Smooth muscle cell (in vitro differentiated cells): ENCODE results near the gene PRKN. TPM values are rescaled to one million over a fixed set of nuclear protein-coding genes. Genes with fewer than 3 reads are reported as not detected.

Experiments used
- DNase-seq: peaks from one replicate; lab custom pipeline; 2025; ENCODE audit not compliant: unreplicated experiment; lab: John Stamatoyannopoulos, UW
- H2AFZ ChIP-seq: fragments of 200-600 bp; sonication (generic); 2 replicates; pipeline ENCODE4 v1.6.0; 2016; ENCODE audit warnings: antibody characterized with exemption, low read depth, mild to moderate bottlenecking
- H3F3A ChIP-seq: fragments of 200-600 bp; sonication (generic); 2 replicates; pipeline ENCODE4 v1.6.0; 2017; ENCODE audit warnings: antibody characterized with exemption, low read depth
- H3K27ac ChIP-seq: fragments of 200-600 bp; sonication (generic); 2 replicates; pipeline ENCODE4 v1.5.1; 2016; ENCODE audit warnings: low read depth, mild to moderate bottlenecking
- H3K27me3 ChIP-seq: fragments of 200-600 bp; sonication (generic); 2 replicates; pipeline ENCODE4 v1.6.1; 2016; ENCODE audit warnings: low read depth, mild to moderate bottlenecking
- H3K36me3 ChIP-seq: fragments of 200-600 bp; sonication (generic); 2 replicates; pipeline ENCODE4 v1.5.1; 2016; ENCODE audit warnings: low read depth
- H3K4me1 ChIP-seq: fragments of 200-600 bp; sonication (generic); 2 replicates; pipeline ENCODE4 v1.5.1; 2016; ENCODE audit warnings: low read depth
- H3K4me2 ChIP-seq: fragments of 200-600 bp; sonication (generic); 2 replicates; pipeline ENCODE4 v1.6.0; 2016; ENCODE audit warnings: mild to moderate bottlenecking
- H3K4me3 ChIP-seq: fragments of 200-600 bp; sonication (generic); 2 replicates; pipeline ENCODE4 v1.5.1; 2016; ENCODE audit warnings: mild to moderate bottlenecking
- H3K79me2 ChIP-seq: fragments of 200-600 bp; sonication (generic); 2 replicates; pipeline ENCODE4 v1.6.0; 2016; ENCODE audit warnings: low read depth, mild to moderate bottlenecking
- H3K9ac ChIP-seq: fragments of 200-600 bp; sonication (generic); 2 replicates; pipeline ENCODE4 v1.6.0; 2016; ENCODE audit warnings: low read depth
- H3K9me3 ChIP-seq: fragments of 200-600 bp; sonication (generic); replicated peaks from 2 replicates; pipeline ENCODE4 v1.5.1; 2016; ENCODE audit warnings: low read depth
- H4K20me1 ChIP-seq: fragments of 200-600 bp; sonication (generic); 2 replicates; pipeline ENCODE4 v1.6.0; 2016; ENCODE audit warnings: low read depth
- CTCF ChIP-seq: fragments of 200-600 bp; sonication (generic); IDR thresholded peaks from 2 replicates; pipeline ENCODE4 v1.5.1; 2017; ENCODE audit warnings: borderline replicate concordance, mild to moderate bottlenecking, antibody characterized with exemption; ENCODE audit not compliant: insufficient read depth, poor library complexity, severe bottlenecking
- WGBS: methylation state at CpG from one replicate; pipeline ENCODE4 v1.1.7; 2016; ENCODE audit warnings: low lambda C conversion rate; 5-methylcytosine and 5-hydroxymethylcytosine counted together
- polyA plus RNA-seq: library from polyadenylated mRNA; unstranded; fragments of >200 nt; fragmentation: Nextera tagmentation; extraction: Ambion mirVana; gene quantifications from 2 replicates; pipeline ENCODE4 v1.2.1, GENCODE V29; 2016
- total RNA-seq: library from RNA; depleted of rRNA; stranded (reverse); fragments of >200 nt; gene quantifications from 2 replicates; pipeline ENCODE4 v1.2.3, GENCODE V29; 2014

The PRKN gene
- total and polyA plus RNA-seq, 2 experiments from 2014 or later = 0.81 to 5.1 TPM

GRCh38 chr6:162190981-162191380, 536.6 kb downstream of the PRKN start:
- Histone ChIP-seq H3F3A (no peaks in the 10 kb centered on the region), H3K4me3 (no peak overlapping the region), H2AFZ (no peak overlapping the region), H4K20me1 (no peaks in the 10 kb centered on the region), H3K4me1 (peaks cover 3% of the 10 kb centered on the region), H3K4me2 (no peak overlapping the region), H3K27ac (no peak overlapping the region), H3K9ac (no peak overlapping the region), H3K27me3 (no peaks in the 10 kb centered on the region), H3K79me2 (no peaks in the 10 kb centered on the region), H3K36me3 (no peaks in the 10 kb centered on the region), H3K9me3 (no peaks in the 10 kb centered on the region)
- no peak for DNase-seq
- TF ChIP-seq CTCF = no peak
- WGBS = 87% methylated on average over 6 of the region's 6 CpGs

DNA sequence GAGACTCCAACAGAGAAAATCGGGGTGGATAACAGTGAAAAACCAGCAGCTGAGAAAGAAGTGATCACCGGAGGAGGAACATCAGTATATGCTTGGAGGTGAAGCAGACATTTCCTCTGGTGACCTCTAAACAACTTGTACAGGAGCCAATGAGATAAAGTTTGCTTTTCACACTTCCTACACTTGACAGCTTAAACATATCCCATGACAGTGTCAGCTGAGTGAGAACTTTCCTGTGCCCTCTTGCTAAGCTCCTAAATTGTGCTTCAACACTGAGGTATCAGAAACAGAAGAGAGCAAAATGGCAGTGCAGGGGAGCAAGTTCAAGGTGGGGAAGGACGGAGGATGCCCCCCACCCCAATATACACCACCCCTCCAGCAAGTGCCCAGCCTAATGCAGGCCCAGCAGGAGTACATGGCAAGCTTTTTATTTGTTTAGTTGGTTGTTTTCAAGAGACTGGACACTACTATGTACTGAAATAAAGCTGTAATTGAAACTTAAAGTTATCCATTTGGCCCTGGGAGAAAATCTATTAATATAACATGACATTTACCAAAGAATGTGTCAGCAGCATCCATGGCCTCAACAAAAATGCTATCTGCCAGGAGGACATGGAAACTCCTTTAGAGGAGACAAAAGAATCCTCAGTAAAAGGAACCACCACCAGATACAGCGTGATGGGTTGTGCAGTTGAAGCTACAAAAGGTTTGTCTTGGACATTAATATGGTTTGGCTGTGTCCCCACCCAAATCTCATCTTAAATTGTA, 540.2 kb downstream of the PRKN start:
- TF ChIP-seq CTCF = no peak
- Histone ChIP-seq H3K4me2 (no peak overlapping the region), H3K79me2 (no peaks in the 10 kb centered on the region), H3K9me3 (no peaks in the 10 kb centered on the region), H3K27ac (no peak overlapping the region), H2AFZ (no peak overlapping the region), H3F3A (no peaks in the 10 kb centered on the region), H4K20me1 (no peaks in the 10 kb centered on the region), H3K4me1 (peaks cover 3% of the 10 kb centered on the region), H3K36me3 (no peaks in the 10 kb centered on the region), H3K27me3 (no peaks in the 10 kb centered on the region), H3K4me3 (no peak overlapping the region), H3K9ac (no peak overlapping the region)
- 93% methylated on average over 4 of the region's 4 CpGs for WGBS
- DNase-seq = no peak

DNA sequence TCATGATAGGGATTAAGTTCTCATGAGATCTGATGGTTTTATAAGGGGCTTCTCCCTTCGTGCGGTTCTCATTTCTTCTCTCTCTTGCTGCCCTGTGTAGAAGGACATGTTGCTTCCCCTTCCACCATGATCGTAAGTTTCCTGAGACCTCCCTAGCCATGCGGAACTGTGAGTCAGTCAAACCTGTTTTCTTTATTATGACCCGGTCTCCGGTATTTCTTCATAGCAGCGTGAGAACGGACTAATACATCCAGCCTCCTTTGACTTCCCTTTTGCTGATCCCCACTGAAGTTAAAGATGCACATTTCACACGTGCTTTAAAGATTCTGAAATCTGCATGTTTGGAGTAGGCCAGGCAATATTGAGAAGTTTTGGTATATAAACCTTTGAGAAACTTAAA, 543.1 kb downstream of the PRKN start:
- Histone ChIP-seq H3K4me2 (no peak overlapping the region), H3F3A (no peaks in the 10 kb centered on the region), H3K4me1 (no peaks in the 10 kb centered on the region), H3K4me3 (no peak overlapping the region), H3K79me2 (no peaks in the 10 kb centered on the region), H4K20me1 (no peaks in the 10 kb centered on the region), H3K9ac (no peak overlapping the region), H3K27ac (no peak overlapping the region), H3K27me3 (no peaks in the 10 kb centered on the region), H2AFZ (no peak overlapping the region), H3K36me3 (no peaks in the 10 kb centered on the region), H3K9me3 (no peaks in the 10 kb centered on the region)
- TF ChIP-seq CTCF = no peak
- no peak for DNase-seq
- WGBS = 94% methylated on average over 9 of the region's 9 CpGs
